Peyer's patch (tissue), 4 donors: ENCODE measurements around the gene COL4A1. TPM values are rescaled to one million over a fixed set of nuclear protein-coding genes. Genes with fewer than 3 reads are reported as not detected.

ENCODE experiments used
- DNase-seq, 3 donors: peaks; one replicate each; pipeline ENCODE4 v3.0.0-alpha.2; 2017 to 2019
- H3K27ac ChIP-seq, 4 donors: fragments of 200-600 bp; sonication (generic); one replicate each; pipeline ENCODE4 v1.5.1; 2016 to 2019
- H3K27me3 ChIP-seq, 2 donors: fragments of 200-600 bp; sonication (generic); one replicate each; pipeline ENCODE4 v1.5.1; 2019
- H3K36me3 ChIP-seq, 3 donors: fragments of 200-600 bp; sonication (generic); one replicate each; pipeline ENCODE4 v1.5.1; 2016 to 2019
- H3K4me1 ChIP-seq, 4 donors: fragments of 200-600 bp; sonication (generic); one replicate each; pipeline ENCODE4 v1.5.1; 2016 to 2019
- H3K4me3 ChIP-seq, 4 donors: fragments of 200-600 bp; sonication (generic); 1 replicate in 3 of 4; 2 replicates in 1 of 4; pipeline ENCODE4 v1.5.1; 2016 to 2019; ENCODE audit warnings: mild to moderate bottlenecking in 1 of 4
- H3K9me3 ChIP-seq, 4 donors: fragments of 200-600 bp; sonication (generic); one replicate each; pipeline ENCODE4 v1.5.1; 2016 to 2019; ENCODE audit warnings: mild to moderate bottlenecking in 1 of 4
- POLR2A ChIP-seq, 2 donors: fragments of 450-650 bp; IDR thresholded peaks; one replicate each; pipeline ENCODE4 v1.5.1; 2017; ENCODE audit warnings: antibody characterized with exemption in 2 of 2, mild to moderate bottlenecking in 2 of 2, moderate library complexity in 2 of 2
- total RNA-seq, 4 donors: library from RNA; depleted of rRNA; stranded (reverse); fragments of >200 nt; gene quantifications; one replicate each; pipeline ENCODE4 v1.1.0, GENCODE V29; 2016
- TF ChIP-seq, protein P1 (sequence below), 6 experiments: fragments of 450-650 bp in 4 of 6; fragments of 200-600 bp in 2 of 6; sonication (generic) in 1 of 6; IDR thresholded peaks; one replicate each; pipeline ENCODE4 v1.5.1; 2017 to 2019; ENCODE audit warnings: antibody characterized with exemption in 6 of 6, mild to moderate bottlenecking in 3 of 6, moderate library complexity in 1 of 6

COL4A1 gene
- total RNA-seq, 4 donors from 2014 or later = 28.0 to 69.3 (median 36.3) TPM

DNA sequence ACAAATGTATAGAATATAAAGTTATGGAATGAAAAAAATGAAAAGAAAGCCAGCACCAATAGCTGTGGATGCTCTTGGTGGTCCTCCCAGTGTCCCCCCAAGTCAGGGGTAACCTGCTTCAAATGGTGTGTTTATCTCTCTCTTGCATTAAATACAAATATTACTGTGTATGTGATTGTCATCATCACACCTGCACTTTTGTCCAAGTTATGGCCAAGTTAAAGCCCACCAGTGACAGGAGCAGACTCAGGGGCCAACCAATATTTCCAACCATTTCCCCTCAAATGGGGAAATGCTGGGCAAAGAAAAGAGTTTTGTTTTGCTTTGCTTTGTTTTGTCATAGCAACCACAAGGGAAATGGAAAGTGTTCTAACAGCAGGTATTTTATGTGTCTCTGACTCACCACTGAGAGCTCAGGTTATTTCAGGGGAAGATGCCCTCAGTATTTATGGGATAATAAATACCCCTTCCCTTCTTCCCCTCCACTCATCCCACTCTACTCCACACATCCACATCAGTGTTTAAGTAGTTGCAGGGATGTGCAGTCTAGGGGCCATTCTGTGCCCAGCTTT lies 133.6 kb downstream of the COL4A1 start:
- peaks cover 0 to 8% (median 0%) of the 10 kb centered on the region in 4 donors for H3K9me3 ChIP-seq
- H3K27ac ChIP-seq = no peak overlapping the region
- H3K27me3 ChIP-seq = no peaks in the 10 kb centered on the region
- no peaks in the 10 kb centered on the region for H3K4me1 ChIP-seq
- TF ChIP-seq, protein P1, sequence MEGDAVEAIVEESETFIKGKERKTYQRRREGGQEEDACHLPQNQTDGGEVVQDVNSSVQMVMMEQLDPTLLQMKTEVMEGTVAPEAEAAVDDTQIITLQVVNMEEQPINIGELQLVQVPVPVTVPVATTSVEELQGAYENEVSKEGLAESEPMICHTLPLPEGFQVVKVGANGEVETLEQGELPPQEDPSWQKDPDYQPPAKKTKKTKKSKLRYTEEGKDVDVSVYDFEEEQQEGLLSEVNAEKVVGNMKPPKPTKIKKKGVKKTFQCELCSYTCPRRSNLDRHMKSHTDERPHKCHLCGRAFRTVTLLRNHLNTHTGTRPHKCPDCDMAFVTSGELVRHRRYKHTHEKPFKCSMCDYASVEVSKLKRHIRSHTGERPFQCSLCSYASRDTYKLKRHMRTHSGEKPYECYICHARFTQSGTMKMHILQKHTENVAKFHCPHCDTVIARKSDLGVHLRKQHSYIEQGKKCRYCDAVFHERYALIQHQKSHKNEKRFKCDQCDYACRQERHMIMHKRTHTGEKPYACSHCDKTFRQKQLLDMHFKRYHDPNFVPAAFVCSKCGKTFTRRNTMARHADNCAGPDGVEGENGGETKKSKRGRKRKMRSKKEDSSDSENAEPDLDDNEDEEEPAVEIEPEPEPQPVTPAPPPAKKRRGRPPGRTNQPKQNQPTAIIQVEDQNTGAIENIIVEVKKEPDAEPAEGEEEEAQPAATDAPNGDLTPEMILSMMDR (IDR thresholded peaks at IDR 0.05) = no peak
- no peak for TF ChIP-seq POLR2A (IDR thresholded peaks at IDR 0.05)
- peaks cover 0 to 72% (median 0%) of the 10 kb centered on the region in 3 donors for H3K36me3 ChIP-seq
- H3K4me3 ChIP-seq = no peak overlapping the region
- DNase-seq = no peak

DNA sequence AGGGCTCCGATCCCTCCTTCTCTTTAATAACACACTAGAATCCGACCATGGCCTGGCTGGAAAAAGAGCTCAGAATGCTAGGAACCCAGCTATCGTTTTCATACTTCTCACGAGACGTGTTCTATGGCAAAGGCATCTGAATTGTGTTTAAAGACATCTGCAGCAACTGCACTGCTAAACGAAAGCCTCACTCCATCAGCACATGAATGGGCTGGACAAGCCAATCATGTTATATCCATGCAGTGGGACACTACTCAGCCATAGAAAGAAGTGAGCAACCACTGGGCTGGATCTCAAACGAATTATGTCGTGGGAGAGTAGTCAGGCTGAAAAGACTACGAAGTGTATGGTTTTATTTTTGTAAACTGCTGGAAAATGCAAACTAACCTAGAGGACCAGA lies 136.1 kb downstream of the COL4A1 start:
- Histone ChIP-seq H3K9me3 (peaks cover 0 to 8% (median 0%) of the 10 kb centered on the region in 4 donors), H3K36me3 (peaks cover 0 to 59% (median 0%) of the 10 kb centered on the region in 3 donors), H3K4me1 (no peaks in the 10 kb centered on the region), H3K27me3 (no peaks in the 10 kb centered on the region), H3K4me3 (no peak overlapping the region), H3K27ac (no peak overlapping the region)
- no peak for DNase-seq
- TF ChIP-seq, protein P1 (IDR thresholded peaks at IDR 0.05) = no peak
- no peak for TF ChIP-seq POLR2A (IDR thresholded peaks at IDR 0.05)

DNA sequence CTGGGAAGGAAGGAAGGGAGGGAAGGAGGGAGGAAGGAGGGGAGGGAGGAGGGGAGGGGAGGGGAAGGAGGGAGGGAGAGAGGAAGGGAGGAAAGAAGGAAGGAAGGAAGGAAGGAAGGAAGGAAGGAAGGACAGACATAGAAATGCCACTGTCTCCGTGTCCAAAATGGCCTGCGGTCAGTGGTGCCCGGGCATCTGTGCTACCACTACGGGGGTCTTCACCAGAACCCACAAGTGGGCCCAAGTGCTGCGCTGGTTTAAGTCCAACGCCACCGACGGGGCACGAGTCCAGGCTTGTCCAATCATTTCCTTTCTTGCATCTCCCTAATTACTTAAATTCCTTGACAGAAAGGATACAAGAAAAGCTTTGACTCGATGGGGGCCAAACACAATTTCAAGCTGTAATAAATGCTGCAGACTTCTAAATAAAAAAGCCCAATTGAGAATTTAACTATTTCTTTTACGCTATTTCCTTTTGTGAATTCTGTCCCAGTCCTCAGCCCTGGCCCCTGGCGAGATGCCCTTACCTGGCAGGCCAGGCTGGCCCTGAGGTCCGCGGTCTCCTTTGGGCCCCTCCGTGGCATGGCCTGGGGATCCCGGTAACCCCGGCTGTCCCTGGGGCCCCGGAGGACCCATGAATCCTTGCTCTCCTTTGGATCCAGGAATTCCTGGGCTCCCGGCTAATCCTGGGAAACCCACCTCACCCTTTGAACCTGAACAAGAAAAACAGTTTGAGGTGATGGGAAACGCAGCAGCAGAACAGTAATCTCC lies 136.8 kb downstream of the COL4A1 start:
- no peak for TF ChIP-seq POLR2A (IDR thresholded peaks at IDR 0.05)
- TF ChIP-seq, protein P1 (IDR thresholded peaks at IDR 0.05) = no peak
- H3K4me1 ChIP-seq = no peaks in the 10 kb centered on the region
- H3K27ac ChIP-seq = no peak overlapping the region
- H3K27me3 ChIP-seq = no peaks in the 10 kb centered on the region
- DNase-seq = no peak
- no peak overlapping the region for H3K4me3 ChIP-seq
- peaks cover 0 to 8% (median 0%) of the 10 kb centered on the region in 4 donors for H3K9me3 ChIP-seq
- peaks cover 0 to 59% (median 0%) of the 10 kb centered on the region in 3 donors for H3K36me3 ChIP-seq

DNA sequence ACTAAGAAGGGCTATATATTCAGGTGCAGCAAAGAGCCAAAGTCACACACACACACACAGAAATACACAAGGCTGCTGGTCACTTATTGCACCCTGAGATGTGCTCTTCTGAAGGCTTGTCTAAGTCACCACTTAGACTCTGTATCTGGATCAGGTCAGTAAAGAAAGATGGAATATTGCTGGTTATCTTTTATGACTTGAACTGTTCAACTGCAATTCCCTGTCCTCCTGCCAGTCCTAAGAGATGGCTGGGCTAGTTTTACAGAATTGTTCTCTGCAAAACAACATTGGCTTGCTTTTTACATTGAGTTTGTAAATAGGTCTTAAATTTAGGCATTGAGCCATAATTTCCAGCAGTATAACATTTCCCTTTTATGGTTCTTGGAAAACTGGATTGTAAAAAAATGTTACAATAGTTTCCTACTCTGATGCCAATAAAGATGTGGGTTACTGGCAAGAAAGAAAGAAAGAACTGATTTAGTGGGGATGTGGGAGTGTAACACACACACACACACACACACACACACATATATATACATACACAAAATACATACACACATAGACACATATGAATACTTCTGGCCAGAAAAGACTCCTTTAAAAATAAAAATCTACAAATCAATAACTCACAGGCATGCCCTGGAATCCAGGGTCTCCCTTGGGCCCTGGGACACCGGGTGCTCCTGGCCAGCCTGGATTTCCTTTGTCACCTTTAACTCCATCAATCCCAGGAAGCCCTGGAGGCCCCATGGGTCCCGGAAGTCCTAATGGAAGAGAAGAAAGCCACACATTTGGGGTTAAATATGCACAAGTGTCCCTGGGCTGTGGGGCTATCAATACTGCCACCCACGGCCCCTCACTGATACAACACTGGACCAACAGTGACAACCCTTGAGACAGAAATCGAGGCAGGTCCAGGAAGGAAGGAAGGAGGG lies 137.7 kb downstream of the COL4A1 start:
- no peak for DNase-seq
- Histone ChIP-seq H3K27ac (no peak overlapping the region), H3K36me3 (peaks cover 0 to 57% (median 0%) of the 10 kb centered on the region in 3 donors), H3K4me1 (no peaks in the 10 kb centered on the region), H3K4me3 (no peak overlapping the region), H3K27me3 (no peaks in the 10 kb centered on the region), H3K9me3 (peaks cover 0 to 8% (median 0%) of the 10 kb centered on the region in 4 donors)
- no peak for TF ChIP-seq POLR2A (IDR thresholded peaks at IDR 0.05)
- TF ChIP-seq, protein P1 (IDR thresholded peaks at IDR 0.05) = no peak

DNA sequence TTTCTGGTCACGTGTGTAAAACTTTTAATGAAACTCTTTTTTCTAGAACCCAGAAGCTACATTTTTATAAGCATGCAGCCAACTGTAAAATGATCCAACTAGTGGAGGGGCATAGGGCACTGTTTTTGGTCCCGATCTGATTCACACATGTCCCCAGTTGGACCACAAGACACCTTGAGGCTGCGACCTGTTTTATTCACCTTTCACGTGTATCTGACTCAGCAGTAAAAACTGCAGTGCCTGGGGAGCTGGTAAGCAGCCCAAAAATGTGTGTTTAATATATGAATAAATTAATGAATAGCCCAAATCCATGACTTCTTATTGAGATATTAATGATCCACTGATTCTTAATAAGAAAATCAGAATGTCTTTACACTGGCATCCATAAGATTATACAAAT lies 140.4 kb downstream of the COL4A1 start:
- TF ChIP-seq POLR2A (IDR thresholded peaks at IDR 0.05) = no peak
- TF ChIP-seq, protein P1 (IDR thresholded peaks at IDR 0.05) = no peak
- no peak for DNase-seq
- no peak overlapping the region for H3K4me3 ChIP-seq
- H3K36me3 ChIP-seq = peaks cover 0 to 52% (median 0%) of the 10 kb centered on the region in 3 donors
- no peaks in the 10 kb centered on the region for H3K27me3 ChIP-seq
- no peaks in the 10 kb centered on the region for H3K9me3 ChIP-seq
- no peak overlapping the region for H3K27ac ChIP-seq
- no peaks in the 10 kb centered on the region for H3K4me1 ChIP-seq
